T-helper 17 cell (primary cell): ENCODE data around the gene VARS2. TPM values are rescaled to one million over a fixed set of nuclear protein-coding genes. Genes with fewer than 3 reads are reported as not detected.
"Not testable (repeated sequence)": the region's sequence is repeated elsewhere in the genome, so short reads cannot be mapped to it uniquely, and the experiment has no call there.

ENCODE experiments used
- ATAC-seq: fragments of 150-1000 bp; cut with Tn5 transposase; 2 replicates; pipeline ENCODE4 v1.10.0; 2021; ENCODE audit warnings: mild to moderate bottlenecking, moderate library complexity
- DNase-seq, 3 donors: peaks; one replicate each; pipeline versions ENCODE4 v3.0.0 to v3.0.0-alpha.2; 2020 to 2021
- H3K9me3 ChIP-seq: one replicate; pipeline ENCODE4 v1.7.0; 2013; ENCODE audit warnings: low read length, mild to moderate bottlenecking; ENCODE audit not compliant: control insufficient read depth, poor library complexity, severe bottlenecking
- H3K27ac Mint-ChIP-seq: one replicate; pipeline ENCODE4 v1.8.0; 2022; ENCODE audit warnings: mild to moderate bottlenecking, moderate library complexity, mixed read lengths
- H3K27me3 Mint-ChIP-seq: one replicate; pipeline ENCODE4 v1.8.0; 2022; ENCODE audit warnings: mixed read lengths
- H3K36me3 Mint-ChIP-seq: one replicate; pipeline ENCODE4 v1.8.0; 2022; ENCODE audit warnings: low read depth, mixed read lengths
- H3K4me1 Mint-ChIP-seq: one replicate; pipeline ENCODE4 v1.8.0; 2022; ENCODE audit warnings: mild to moderate bottlenecking, mixed read lengths
- H3K4me3 Mint-ChIP-seq: one replicate; pipeline ENCODE4 v1.8.0; 2022; ENCODE audit warnings: mild to moderate bottlenecking, moderate library complexity, mixed read lengths
- total RNA-seq, 4 donors: library from RNA in 2 of 4; stranded (reverse) in 2 of 4; gene quantifications; one replicate each; pipeline ENCODE4 v1.2.3 and lab custom pipeline; 2022 to 2026

VARS2 gene
- total RNA-seq, 2 donors from 2014 or later = 24.4 to 30.5 TPM

DNA sequence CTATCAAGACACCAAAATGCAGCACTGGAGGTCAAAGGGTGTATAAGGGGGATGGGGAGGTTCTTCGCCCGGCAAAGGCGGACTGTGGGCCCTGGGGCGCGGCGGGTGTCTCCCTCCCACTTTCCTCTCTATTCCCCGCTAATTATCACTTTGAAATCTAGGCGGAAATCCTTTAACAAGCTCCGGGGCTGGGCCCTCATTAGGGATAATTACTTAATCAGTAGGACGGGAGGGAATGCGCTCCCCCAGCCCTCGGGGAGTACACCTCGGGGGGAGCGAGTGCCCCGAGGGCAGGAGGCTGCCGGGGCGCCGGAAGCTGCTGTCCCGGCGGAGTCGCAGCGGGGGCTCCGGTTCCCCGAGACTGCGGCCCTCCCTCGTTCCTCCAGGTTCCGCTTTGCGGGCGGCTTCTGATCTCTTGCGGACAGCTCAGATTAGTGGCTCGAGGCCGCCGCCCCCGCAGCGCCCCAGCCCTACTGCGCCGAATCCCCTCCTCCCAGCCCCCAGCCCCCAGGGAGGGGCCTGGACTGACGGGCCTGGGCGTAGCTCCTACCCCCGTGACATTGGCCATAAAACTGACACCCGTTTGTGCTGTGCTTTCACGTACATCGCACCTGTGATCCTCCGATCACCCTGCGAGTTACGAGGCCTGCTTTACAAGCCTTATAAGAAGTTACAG lies 41.5 kb downstream of the VARS2 start:
- H3K36me3 Mint-ChIP-seq = no peaks in the 10 kb centered on the region
- peak overlapping the region; percentile 34 for H3K27ac Mint-ChIP-seq
- DNase-seq (peak; percentile 15 to 49 (median 43)), ATAC-seq (peak; percentile 82)
- H3K4me1 Mint-ChIP-seq = peaks cover 9% of the 10 kb centered on the region
- no peaks in the 10 kb centered on the region for H3K9me3 ChIP-seq
- peak overlapping the region; percentile 90 for H3K4me3 Mint-ChIP-seq
- peaks cover 31% of the 10 kb centered on the region for H3K27me3 Mint-ChIP-seq

DNA sequence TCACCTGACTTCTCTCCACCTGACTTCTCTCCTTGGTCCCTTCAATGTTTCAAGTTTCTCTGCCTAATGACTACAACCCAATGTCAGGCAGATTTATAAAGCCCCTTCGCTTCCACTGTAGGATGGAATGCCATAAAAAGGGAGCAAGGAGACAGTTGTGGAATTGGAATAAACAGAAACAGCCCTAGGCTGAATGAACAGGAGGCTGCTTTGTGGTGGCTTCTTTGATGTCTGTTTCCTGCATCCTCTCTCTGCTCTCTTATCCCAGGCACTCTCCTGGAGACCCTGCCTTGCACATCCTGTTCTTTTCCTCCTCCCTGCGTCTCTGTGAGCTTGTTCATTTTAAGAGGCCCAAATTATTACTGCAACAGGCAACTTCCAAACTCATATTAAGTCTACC lies 43.7 kb downstream of the VARS2 start:
- Mint-ChIP-seq H3K4me3 (no peak overlapping the region), H3K27ac (peak overlapping the region; percentile 70), H3K36me3 (no peaks in the 10 kb centered on the region), H3K4me1 (peaks cover 13% of the 10 kb centered on the region), H3K27me3 (peaks cover 26% of the 10 kb centered on the region)
- ATAC-seq = no peak
- DNase-seq = no peak
- H3K9me3 ChIP-seq = no peaks in the 10 kb centered on the region

DNA sequence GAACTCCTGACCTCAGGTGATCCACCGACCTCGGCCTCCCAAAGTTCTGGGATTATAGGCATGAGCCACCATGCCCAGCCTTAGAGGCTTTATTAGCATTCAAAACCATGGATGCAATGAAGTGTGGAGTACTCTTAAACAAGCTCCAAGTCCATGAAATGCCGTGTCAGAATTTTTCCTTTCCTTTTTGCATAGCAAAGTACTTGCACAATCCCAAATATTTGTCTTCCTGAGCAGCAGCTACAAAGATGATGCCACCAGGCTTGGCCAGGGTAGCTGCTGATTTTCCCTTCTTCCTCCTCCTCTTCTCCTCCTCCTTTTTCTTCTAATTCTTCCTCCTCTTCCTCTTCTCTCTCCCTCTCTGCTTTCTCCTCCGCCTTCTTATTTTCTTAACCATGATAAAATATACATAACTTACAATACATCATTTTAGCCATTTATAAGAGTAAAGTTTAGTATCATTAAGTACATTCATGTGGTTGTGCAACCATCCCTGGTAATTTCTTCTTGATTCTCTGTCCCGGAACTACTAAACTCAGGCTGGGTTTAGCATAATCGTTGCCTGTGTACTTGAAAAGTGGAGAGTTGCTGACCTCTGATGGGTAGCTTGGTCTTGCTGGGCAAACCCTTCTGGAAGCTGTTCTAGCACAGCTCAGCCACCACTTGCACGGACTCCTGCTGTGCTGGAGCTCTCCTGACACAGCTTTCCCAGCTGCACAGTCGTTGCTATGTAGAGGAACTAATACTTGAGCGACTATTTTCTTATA lies 47.1 kb downstream of the VARS2 start:
- no peak overlapping the region for H3K27ac Mint-ChIP-seq
- H3K4me1 Mint-ChIP-seq = peaks cover 18% of the 10 kb centered on the region

DNA sequence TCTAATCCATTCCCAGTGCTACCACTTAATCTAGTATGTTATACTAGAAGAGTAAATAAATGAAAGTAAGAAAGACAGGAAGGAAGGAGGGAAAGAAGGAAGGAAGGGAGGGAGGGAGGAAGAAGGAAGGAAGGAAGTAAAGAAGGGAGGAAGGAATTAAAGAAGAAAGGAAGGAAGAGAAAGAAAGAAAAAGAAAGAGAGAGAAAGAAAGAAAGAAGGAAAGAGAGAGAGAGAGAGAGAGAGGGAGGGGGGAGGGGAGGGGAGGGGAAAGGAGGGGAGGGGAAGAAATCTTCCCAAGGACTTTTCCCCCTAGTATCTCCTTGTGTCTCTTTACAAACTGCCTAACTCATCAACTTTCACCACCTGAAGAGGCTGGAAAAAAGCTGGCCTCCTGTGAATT lies 48.7 kb downstream of the VARS2 start:
- no peak for DNase-seq
- Mint-ChIP-seq H3K4me3 (no peak overlapping the region), H3K27ac (no peak overlapping the region), H3K4me1 (peaks cover 18% of the 10 kb centered on the region), H3K36me3 (peaks cover 2% of the 10 kb centered on the region), H3K27me3 (peaks cover 49% of the 10 kb centered on the region)
- H3K9me3 ChIP-seq = no peaks in the 10 kb centered on the region
- no peak for ATAC-seq

More for the DNA sequence above, 47.1 kb downstream of the VARS2 start:
- DNase-seq = no peak
- ATAC-seq = no peak
- H3K4me3 Mint-ChIP-seq = no peak overlapping the region
- H3K36me3 Mint-ChIP-seq = peaks cover under 1% of the 10 kb centered on the region
- H3K27me3 Mint-ChIP-seq = peaks cover 47% of the 10 kb centered on the region
- no peaks in the 10 kb centered on the region for H3K9me3 ChIP-seq

DNA sequence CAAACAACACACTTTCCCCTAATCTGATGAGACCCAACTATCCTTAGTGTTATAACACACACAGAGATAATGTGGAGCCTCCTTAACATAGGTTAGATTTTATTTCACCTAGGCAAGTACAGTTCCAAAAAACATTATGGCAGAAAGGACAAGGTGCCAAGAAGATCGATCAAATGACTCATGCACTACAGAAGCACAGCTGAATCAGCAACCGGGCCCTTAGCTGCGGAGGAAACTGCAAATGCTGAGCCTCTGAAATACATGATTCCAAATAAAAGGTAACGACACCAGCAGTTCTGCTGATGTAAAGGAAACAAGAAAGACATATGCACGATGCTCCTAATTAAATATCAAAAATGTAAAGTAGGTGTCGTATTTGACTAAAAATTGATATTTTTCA lies 49.6 kb downstream of the VARS2 start:
- Mint-ChIP-seq H3K36me3 (peaks cover 2% of the 10 kb centered on the region), H3K4me3 (no peak overlapping the region), H3K27ac (no peak overlapping the region), H3K4me1 (peaks cover 18% of the 10 kb centered on the region), H3K27me3 (peaks cover 42% of the 10 kb centered on the region)
- DNase-seq (no peak), ATAC-seq (no peak)
- H3K9me3 ChIP-seq = no peaks in the 10 kb centered on the region

DNA sequence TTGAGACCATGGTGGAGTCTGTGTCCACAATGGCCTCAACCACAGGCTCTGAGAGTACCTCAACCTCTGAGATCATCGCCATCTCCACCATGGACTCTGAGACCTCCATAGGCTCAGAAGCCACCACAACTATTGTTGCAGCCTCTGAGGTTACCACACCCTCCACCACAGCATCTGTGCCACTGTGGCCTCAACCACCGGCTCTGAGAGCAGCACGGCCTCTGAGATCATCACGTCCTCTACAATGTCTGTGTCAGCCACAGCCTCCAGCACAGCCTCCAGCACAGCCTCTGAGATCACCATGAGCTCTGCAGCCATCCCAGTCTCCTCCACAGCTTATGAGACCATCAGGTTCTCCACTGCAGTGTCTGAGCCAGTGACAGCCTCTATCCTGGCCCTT lies 50.0 kb downstream of the VARS2 start:
- Mint-ChIP-seq H3K36me3 (peaks cover 2% of the 10 kb centered on the region), H3K4me1 (peaks cover 18% of the 10 kb centered on the region), H3K4me3 (no peak overlapping the region), H3K27ac (peak overlapping the region; percentile 14), H3K27me3 (peaks cover 41% of the 10 kb centered on the region)
- ATAC-seq = peak; percentile 61
- no peak for DNase-seq
- H3K9me3 ChIP-seq = no peaks in the 10 kb centered on the region

DNA sequence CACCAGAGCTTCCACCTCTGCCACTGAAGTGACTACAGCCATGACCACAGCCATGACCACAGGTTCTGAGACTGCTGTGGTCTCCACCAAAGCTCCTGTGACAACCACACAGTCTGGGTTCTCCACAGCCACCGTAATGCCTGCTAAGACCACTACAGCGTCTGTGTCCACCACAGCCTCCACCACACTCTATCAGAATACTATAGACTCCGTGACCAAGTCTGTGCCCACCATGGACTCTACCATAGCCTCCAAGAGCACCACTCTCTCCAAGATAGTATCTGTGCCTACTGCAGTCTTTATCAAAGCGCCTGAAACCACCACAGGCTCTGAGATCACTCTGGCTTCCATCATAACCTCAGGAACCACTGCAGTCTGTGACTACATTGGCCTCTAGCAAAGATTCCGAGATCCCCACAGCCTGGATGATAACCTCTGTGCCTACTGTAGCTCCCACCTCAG lies 51.1 kb downstream of the VARS2 start:
- peaks cover 18% of the 10 kb centered on the region for H3K4me1 Mint-ChIP-seq
- ATAC-seq (no peak), DNase-seq (no peak)
- H3K27me3 Mint-ChIP-seq = peaks cover 34% of the 10 kb centered on the region
- H3K27ac Mint-ChIP-seq = peak overlapping the region; percentile 24
- no peaks in the 10 kb centered on the region for H3K9me3 ChIP-seq
- no peak overlapping the region for H3K4me3 Mint-ChIP-seq
- H3K36me3 Mint-ChIP-seq = peaks cover 2% of the 10 kb centered on the region

DNA sequence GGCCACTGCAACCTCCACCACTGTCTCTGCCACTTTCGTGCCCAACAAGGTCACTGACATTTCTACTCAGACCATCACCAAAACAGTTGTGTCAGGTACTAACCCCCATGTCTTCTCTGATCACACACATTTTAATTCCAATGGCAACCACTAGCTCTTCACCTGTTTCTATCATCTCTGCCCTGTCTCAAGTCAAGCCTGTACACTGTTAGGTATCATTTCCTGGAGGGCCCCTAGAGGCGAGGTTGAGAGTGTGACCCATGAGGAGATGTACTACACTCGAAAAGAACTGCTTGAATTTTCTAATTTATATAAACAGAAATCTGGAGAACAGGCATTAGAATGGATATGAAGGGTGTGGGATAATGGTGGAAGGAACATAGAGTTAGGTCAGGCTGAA lies 52.1 kb downstream of the VARS2 start:
- no peak for ATAC-seq
- no peaks in the 10 kb centered on the region for H3K9me3 ChIP-seq
- H3K4me3 Mint-ChIP-seq = no peak overlapping the region
- H3K4me1 Mint-ChIP-seq = peaks cover 18% of the 10 kb centered on the region
- H3K27me3 Mint-ChIP-seq = peaks cover 31% of the 10 kb centered on the region
- H3K36me3 Mint-ChIP-seq = peaks cover 2% of the 10 kb centered on the region
- DNase-seq = no peak
- H3K27ac Mint-ChIP-seq = no peak overlapping the region

DNA sequence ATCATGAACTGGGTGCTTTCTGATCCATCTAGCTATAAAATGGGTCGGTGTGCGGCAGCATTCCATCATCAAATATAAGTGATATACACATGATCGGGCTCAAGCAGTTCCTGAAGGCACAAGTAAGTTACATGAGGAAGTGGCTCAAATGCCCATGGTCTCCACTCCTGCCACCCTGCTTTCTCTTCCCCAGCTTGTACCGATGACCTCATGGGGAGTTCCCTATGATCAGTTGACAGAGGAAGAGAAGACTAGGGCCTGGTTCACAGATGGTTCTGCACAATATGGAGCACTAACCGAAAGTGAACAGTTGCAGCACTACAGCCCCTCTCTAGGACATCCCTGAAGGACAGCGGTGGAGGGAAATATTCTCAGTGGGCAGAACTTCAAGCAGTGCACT lies 55.1 kb downstream of the VARS2 start:
- H3K36me3 Mint-ChIP-seq, ATAC-seq: not testable (repeated sequence)
- peaks cover 54% of the 10 kb centered on the region for H3K27me3 Mint-ChIP-seq

DNA sequence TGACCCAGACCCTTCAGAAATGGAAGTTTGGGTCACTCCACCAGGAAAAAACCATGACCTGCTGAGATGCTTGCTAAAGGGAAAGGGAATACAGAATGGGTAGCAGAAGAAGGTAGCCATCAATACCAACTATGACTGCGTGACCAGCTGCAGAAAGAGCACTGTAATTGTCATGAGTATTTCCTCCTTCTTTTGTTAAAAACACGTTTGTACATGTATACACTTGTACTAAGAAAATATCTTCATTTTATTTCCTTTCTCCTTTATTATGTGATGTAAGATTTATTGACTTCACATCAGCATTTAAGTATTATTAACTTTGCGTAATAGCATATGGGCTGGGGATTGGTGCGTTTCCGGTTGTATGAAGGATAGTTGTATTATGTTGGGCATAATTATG lies 56.9 kb downstream of the VARS2 start:
- Mint-ChIP-seq H3K36me3 (peaks cover 6% of the 10 kb centered on the region), H3K27me3 (peaks cover 36% of the 10 kb centered on the region), H3K4me1 (peaks cover 5% of the 10 kb centered on the region), H3K4me3 (no peak overlapping the region), H3K27ac (no peak overlapping the region)
- no peak for ATAC-seq
- no peaks in the 10 kb centered on the region for H3K9me3 ChIP-seq
- DNase-seq = no peak

More for the DNA sequence above, 55.1 kb downstream of the VARS2 start:
- DNase-seq, H3K9me3 ChIP-seq, H3K27ac Mint-ChIP-seq, H3K4me3 Mint-ChIP-seq: not testable (repeated sequence)
- peaks cover 12% of the 10 kb centered on the region for H3K4me1 Mint-ChIP-seq

DNA sequence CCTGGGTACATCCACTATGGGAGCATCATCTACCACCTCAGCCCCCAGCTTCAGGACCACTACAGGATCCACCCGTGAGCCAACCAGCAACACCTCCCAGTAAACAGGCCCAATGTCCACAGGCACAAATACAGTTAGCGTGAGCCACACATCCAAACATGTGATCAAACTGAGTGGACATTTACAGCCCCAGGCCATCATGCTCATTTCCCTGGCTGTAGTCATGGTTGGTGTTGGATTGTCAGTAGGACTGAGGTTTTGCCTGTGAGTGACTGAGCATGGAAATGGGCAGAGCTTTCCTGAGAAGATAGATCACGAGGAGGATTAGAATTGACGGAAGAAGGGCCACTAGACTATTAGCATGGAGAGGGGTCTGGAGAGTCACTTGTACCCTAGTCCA lies 58.8 kb downstream of the VARS2 start:
- H3K27ac Mint-ChIP-seq = no peak overlapping the region
- ATAC-seq (no peak), DNase-seq (no peak)
- H3K4me3 Mint-ChIP-seq = no peak overlapping the region
- H3K36me3 Mint-ChIP-seq = peaks cover 4% of the 10 kb centered on the region
- H3K4me1 Mint-ChIP-seq = peaks cover 3% of the 10 kb centered on the region
- peaks cover 27% of the 10 kb centered on the region for H3K27me3 Mint-ChIP-seq
- no peaks in the 10 kb centered on the region for H3K9me3 ChIP-seq

DNA sequence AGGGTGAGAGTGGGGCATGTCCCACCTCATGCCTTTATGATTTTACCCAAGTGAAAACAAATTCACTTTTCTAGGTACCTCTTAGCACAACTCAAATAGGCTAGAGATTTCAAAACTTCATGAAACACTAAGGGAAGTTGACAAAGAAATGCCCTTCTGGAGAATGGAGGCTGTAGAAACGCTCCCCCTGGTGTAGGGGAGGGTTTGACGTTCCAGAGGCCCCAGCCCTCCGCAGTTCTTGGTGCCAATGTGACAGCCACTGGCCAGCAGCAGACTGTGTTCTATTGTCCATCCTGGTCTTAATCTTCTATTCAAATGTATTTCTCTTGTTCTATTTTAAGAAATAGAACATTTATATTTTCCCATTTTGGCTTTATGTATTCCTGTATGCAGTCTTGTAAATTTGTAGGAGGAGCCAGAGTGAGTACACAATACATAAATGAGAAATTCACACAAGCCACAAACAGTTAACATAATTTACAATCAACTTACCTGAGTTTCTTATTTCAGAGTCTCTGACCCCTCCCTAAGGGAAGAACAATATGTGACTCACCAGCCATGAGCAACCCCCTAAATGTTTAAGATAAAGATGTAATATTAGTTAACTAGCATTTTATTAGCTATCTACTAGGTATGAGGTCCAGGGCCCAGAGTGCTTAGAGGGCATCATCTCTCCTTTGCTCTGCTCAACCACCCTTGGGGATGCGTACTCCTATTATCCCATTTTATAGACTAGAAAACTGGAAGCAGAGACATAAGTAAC lies 60.6 kb downstream of the VARS2 start:
- H3K9me3 ChIP-seq = no peaks in the 10 kb centered on the region
- ATAC-seq (no peak), DNase-seq (no peak)
- peaks cover 4% of the 10 kb centered on the region for H3K36me3 Mint-ChIP-seq
- peaks cover 33% of the 10 kb centered on the region for H3K27me3 Mint-ChIP-seq
- peaks cover 3% of the 10 kb centered on the region for H3K4me1 Mint-ChIP-seq
- H3K27ac Mint-ChIP-seq = no peak overlapping the region
- no peak overlapping the region for H3K4me3 Mint-ChIP-seq
